Retina (tissue), 1 donor: ENCODE measurements around the gene CDH1.
"Not testable (repeated sequence)": the region's sequence is repeated elsewhere in the genome, so short reads cannot be mapped to it uniquely, and the experiment has no call there.

Source experiments
- DNase-seq: peaks from one replicate; pipeline ENCODE4 v3.0.0-alpha.2; 2016

CDH1 gene

DNA sequence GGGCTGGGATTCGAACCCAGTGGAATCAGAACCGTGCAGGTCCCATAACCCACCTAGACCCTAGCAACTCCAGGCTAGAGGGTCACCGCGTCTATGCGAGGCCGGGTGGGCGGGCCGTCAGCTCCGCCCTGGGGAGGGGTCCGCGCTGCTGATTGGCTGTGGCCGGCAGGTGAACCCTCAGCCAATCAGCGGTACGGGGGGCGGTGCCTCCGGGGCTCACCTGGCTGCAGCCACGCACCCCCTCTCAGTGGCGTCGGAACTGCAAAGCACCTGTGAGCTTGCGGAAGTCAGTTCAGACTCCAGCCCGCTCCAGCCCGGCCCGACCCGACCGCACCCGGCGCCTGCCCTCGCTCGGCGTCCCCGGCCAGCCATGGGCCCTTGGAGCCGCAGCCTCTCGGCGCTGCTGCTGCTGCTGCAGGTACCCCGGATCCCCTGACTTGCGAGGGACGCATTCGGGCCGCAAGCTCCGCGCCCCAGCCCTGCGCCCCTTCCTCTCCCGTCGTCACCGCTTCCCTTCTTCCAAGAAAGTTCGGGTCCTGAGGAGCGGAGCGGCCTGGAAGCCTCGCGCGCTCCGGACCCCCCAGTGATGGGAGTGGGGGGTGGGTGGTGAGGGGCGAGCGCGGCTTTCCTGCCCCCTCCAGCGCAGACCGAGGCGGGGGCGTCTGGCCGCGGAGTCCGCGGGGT is at the start of gene CDH1:
CDH1 (plus strand) TSS at position 247 of the 684 bp plus-strand sequence; CDS start at position 371, 124 bp downstream.
- DNase-seq: peak; percentile 44

DNA sequence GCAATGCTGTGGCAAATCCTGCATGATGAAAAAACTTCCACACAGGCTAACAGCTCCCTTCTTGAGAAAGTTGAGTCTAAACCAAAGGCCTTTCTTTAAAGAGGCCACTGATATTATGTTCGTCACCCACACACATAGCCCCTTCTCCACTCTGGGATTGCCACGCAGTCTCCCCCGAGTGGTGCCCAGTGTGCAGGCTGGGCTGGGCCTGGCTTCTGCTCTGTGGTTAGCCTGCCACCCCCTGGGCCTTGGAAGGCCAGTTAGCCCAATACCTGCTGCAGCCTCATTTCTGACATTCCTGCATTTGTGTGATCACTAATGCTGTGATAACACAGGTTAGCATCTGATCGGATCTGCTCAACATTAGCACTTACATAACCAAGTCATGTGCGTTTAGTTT is 47.2 kb upstream of the CDH1 start:
- no peak for DNase-seq

DNA sequence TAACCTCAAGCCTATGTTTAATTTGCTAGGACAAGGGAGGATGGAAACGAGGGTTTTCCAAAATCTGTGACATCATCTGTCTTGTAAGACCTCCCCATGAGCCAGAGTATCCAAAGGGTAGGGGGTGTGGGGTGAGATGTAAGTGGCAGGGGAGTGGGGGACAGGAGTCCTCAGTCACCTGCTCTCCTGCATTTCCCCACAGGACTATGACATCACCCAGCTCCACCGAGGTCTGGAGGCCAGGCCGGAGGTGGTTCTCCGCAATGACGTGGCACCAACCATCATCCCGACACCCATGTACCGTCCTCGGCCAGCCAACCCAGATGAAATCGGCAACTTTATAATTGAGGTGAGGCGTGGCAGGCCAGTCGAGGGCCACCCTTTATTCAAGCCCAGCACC is 41.5 kb upstream of the CDH1 start:
- DNase-seq: no peak

DNA sequence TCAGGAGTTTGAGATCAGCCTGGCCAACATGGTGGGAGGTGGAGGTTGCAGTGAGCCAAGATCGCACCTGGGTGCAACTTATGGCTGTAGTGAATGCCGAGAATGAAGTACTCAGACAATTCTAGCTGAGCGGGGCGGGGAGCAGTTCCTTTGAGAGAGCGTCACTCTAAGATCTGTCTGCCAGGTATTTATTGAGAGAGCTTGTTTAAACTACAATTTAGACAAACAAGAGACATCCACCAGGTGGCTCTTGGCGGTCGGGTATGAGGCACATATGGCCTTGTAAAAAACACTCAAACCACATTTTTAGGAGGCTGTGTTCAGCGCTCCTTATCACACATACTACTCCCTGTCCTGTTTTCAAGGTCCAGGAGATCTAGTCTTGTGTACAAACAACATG is 40.6 kb upstream of the CDH1 start:
- no peak for DNase-seq

DNA sequence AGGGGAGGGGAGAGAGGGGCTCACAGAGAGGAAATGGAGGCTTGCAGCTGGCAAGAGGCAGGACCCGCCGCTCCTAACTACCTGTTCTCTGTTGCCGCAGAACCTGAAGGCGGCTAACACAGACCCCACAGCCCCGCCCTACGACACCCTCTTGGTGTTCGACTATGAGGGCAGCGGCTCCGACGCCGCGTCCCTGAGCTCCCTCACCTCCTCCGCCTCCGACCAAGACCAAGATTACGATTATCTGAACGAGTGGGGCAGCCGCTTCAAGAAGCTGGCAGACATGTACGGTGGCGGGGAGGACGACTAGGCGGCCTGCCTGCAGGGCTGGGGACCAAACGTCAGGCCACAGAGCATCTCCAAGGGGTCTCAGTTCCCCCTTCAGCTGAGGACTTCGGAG is 39.0 kb upstream of the CDH1 start:
- no peak for DNase-seq

DNA sequence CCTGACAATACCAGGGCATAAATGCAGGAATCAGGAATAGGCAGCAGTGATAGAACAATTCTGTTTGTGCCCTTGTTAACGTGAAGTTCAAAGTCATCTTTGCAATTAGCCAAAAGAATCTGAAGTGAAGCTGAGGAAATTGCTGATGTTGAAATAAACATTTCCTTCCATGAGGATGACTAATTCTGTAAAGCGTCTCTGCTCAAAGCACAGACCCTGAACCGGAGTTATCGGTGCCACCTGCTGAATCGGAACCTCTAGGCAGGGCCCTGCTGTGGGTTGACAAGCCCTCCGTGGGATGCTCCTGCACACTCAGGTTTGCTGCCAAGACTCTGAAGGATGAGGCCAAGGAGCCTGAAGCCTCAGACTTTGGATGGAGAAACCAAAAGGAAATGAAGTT is 37.0 kb upstream of the CDH1 start:
- DNase-seq: no peak

DNA sequence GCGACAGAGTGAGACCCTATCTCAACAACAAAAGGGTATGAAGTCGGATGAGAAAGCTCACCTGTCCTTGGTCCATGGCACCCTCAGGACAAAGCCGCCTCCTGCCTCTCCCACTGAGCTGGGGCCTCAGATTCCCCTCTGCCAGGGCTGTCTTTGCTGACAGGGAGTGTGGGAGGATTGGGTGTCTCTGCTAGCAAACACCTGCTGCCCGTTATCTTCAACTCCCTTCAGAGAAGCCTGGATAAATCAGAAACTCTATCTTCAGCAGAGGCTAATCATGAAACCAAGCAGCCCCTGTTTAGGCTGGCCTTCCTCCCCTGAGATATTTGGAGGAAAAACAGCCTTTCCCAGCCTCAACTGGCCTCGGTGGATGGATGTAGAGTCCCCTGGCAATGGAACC is 36.3 kb upstream of the CDH1 start:
- no peak for DNase-seq

DNA sequence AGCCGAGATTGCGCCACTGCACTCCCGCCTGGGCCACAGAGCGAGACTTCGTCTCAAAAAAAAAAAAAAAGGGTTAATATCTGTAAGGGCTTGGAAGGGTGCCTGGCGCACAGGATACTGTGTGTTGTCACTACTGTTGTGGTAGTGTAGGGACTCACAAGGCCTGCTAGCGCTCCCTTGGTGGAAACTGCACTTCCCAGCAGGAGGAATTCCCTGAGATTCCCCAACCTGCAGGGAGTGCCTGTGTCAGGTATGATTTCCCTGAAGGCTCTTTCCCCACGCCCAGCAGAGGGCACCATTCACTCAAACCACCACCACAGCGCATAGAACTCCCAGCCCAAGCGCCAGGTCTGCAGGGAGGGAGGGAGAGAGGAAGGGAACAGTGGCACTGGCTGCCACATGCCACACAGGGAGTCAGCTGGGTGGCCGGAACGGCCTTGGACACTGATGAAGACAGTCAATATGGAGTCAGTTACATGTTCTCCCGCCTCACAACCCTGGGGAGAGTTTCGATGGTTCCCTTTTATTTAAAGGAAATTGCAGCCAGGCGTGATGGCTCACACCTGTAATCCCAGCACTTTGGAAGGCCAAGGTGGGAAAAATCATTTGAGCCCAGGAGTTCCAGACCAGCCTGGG is 32.7 kb upstream of the CDH1 start:
- DNase-seq: peak; percentile 52

DNA sequence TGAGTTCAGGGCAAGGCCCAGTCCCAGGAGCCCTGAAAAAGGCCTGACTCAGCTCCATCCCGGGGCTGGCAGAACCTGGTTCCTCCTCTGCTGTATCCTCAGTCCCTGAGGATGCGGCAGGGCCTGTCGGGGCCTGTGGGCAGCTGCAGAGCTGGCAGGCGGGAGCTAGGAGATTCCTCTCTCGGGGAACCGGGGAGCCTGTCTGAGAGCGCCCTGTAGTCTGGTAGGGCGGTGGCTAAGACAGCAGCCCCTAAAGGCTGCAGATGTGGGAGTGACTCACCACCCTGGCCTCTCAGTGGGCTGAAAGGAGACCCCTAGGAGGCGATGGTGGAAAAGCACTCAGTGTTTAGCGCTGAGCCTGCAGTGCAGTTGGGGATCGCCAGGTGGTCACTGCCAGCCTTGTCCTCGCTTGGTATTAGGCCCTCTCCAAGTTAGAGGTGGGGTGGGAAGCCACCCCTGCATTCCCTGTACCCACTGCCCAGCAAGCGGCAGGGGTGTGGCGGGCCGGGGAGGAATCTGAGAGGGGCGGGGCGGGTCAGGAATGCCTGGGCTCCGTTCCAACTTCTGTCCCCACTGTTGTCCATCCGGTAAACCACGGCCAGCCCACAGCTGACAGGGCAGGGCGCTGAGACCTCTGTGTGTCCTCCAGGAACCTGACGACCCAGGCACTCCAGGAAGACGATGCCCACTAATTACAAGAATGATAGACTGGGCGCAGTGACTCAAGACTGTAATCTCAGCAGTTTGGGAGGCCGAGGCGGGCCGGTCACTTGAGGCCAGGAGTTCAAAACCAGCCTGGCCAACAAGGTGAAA is 29.5 kb upstream of the CDH1 start:
- peak; percentile 6 for DNase-seq

DNA sequence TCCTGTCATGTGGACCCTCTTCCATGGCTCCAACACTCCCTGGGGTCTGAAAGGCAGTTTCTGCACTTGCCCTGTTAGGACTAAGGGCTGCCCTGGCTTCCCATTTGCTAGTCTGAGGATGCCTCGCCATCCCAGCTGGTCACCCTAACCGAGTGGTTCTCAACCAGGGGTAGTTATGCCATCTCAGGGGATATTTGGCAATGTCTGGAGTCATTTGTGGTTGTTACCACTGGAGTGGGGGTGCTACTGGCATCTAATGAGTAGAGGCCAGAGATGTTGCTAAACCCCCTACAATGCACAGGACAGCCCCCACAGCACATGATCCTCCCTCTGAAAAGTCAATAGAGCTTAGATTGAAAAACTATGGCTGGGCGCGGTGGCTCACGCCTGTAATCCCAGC is 26.9 kb upstream of the CDH1 start:
- DNase-seq: no peak

DNA sequence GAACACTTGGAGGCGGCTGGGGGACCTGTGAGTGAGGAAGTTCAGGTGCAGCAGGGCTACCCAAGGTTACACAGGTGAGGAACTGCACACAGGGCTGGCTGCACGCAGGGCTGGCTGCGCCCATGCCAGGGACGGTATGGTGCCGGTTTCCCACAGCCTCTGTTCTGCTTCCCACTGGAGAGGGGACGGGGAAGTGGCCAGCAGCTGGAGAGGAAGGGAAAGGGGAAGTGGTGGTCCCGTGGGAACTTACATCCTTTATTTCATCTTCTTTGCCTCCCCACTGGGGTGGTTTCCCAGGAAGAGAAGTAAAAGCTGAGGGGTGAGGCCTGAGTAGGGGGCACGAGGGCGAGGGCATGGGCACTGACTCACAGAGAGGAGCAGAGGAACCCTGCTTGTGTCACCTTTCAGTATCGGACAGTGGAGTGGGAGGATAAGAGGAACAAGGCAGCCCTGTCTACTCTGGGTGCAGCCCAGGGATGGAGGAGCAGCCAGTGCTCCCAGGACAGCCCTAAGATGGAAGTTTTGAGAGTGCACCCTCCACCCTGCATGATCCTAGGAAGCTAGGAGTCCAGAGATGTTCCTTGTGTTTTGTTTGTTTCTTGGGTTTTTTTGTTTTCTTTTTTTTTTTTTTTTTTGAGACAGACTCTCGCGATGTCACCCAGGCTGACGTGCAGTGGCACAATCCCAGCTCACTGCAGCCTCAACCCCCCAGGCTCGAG is 25.5 kb upstream of the CDH1 start:
- no peak for DNase-seq

DNA sequence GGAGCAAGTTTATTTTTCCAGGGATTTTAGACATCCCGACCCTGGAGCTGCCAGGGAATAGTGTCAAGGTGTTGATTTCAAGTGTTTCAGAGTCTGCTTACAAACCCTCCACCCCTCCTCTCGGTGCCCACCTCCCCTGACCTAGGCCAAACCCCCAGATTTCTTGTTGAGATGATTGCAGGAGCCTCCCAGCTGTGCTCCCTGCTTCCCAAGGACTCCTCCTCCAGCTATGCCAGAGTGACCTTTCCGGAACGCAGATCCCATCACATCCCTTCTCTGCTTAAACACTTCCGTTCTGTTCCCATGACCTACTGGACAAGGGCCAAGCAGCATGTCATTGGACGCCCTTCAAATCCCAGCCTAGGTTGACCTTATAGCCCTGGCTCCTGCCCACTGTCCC is 23.7 kb upstream of the CDH1 start:
- DNase-seq: no peak

DNA sequence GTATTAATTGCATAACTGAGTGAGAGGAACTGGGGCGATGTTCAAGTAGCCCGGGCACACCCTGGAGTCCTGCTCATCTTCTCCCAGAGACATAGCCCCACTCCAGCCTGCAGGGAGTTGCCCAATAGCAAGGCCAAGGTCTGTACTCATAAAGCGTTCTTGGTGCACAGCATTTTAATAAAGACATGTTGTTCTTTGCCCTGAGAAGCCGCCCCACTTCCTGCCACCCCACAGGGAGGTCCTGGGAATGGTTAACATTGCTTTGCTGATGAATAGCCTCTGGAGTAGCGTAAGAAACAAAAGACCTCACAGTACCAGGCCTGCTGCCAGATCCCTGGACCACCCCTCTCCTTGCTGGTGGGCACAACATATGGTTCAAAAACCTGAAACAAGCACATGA is 21.6 kb upstream of the CDH1 start:
- no peak for DNase-seq

DNA sequence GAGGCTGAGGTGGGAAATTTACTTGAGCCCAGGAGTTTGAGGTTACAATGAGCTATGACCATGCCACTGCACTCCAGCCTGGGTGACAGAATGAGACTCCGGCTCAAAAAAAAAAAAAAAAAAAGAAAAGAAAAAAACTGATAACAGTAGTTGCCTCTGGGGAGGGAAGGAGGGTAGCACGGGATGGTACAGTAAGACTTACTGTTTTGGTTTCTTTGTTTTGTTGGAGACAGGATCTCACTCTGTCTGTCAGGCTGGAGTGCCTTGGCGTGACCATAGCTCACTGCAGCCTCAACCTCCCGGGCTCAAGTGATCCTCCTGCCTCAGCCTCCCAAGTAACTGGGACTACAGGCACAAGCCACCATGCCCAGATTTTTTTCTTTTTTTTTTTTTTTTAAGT is 20.6 kb upstream of the CDH1 start:
- not testable (repeated sequence) for DNase-seq

DNA sequence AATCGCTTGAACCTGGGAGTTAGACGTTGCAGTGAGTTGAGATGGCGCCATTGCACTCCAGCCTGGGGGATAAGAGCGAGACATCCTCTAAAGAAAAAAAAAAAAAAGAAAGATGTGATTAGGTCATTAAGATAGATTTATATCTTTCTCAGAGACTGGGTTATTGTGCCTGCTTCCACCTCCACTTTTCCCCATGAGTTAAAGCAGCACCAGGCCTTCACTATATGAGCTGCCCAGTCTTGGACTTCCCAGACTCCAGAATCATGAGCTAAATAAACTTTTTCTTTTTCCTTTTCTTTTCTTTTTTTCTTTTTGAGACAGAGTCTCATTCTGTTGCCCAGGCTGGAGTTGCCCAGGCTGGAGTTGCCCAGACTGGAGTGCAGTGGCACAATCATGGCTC is 19.4 kb upstream of the CDH1 start:
- no peak for DNase-seq

DNA sequence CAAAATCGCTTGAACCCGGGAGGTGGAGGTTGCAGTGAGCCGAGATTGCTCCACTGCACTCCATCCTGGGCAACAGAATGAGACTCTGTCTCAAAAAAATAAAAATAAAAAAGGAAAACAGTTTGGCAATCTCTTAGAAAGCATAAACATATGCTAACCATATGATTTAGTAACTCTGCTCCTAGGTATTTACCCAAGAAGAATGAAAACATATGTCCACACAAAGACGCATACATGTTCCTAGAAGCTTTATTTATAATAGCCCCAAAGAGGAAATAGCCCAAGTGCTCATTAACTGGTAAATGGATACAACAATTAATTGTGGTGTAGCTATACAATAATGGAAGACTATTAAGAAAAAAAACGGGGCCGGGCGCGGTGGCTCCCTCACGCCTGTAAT is 18.5 kb upstream of the CDH1 start:
- no peak for DNase-seq

DNA sequence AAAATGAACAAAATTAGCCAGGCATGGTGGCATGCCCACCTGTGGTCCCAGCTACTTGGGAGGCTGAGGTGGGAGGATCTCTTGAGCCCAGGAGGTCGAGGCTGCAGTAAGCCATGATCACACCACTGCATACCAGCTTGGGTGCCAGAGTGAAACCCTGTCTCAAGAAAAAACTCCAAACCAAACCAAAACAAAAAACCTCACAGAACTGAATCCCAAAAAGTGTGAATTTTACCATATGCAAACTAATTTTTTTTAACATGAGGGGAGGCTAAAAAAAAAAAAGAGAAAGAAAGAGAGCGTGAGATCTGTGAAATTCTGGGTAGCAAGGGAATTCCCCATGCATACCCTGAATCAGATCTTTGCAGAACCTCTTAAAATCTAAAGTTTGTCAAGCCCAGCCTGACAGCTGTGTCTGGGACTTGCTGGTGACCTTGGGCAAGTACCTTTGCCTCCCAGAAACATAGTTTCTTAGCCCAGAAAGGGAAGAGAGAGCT is 17.1 kb upstream of the CDH1 start:
- no peak for DNase-seq

DNA sequence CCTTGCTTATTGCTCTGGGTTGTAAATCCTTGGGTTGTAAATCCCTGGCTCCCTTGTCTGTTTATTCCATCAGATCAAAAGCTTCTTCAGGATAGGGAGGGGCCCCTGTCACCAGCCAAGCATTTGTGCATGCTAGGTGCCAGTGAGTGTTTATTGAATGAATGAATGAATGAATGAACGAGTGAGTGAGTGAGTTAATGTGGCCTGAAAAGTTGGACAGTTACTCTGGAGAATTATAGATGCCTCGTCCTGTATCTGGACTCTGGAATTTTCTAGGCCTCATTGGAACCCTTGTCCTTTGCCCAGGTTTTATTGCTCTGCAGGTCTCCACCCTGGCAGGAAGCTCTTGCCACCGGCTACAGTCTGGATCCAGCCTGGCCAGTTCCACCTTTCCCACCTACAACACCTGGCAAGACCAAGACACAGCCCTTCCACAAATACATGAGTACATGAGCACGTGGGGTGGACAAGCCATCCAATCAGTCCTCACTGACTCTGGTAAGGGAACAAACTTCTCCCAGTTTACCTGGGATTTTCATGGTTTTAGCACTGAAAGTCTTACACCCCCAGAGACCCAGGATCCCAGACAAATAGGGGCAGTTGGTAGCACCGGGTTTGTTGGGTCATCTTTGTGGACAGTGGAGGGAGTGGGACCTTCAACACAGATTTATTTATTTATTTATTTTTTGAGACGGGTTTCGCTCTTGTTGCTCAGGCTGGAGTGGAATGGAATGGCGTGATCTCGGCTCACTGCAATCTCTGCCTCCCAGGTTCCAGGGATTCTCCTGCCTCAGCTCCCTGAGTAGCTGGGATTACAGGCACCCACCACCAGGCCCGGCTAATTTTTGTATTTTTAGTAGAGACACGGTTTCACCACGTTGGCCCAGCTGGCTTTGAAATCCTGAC is 14.7 kb upstream of the CDH1 start:
- no peak for DNase-seq

DNA sequence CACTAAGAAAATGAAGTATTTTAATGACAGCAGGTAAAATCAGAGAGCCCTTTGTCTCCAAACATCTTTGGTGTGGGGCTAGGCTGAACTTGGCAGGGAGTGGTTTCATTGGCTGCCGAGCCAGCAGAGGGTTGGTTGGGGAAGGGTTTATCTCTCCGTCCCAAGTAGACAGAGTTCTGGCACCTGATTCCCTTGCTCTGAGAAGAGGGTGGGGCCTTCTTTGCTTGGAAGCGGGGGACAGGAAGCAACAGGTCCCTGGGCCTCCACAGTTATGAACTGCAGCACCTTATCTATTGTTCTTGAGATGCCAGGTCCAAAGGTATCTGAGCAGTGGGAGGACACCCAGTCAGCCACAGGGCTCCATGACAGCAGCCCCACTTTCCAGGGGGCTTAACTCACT is 12.3 kb upstream of the CDH1 start:
- DNase-seq: no peak

DNA sequence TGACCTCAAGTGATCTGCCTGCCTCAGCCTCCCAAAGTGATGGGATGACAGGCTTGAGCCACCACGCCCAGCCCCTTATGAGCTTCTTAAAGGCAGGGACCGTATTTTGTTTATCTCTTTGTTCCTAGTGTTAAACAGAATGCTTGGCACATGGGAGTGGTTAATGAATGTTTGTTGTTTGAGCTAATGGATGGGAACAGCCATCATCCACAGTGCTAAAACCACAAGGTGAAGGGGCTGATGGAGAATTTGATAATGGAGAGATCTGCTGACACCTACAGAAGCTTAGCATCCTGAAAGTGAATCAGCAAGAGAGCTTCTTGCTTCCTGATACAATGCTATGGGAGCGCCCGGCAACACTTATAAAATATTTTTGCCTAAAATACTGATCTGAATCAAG is 8.6 kb upstream of the CDH1 start:
- DNase-seq: no peak

DNA sequence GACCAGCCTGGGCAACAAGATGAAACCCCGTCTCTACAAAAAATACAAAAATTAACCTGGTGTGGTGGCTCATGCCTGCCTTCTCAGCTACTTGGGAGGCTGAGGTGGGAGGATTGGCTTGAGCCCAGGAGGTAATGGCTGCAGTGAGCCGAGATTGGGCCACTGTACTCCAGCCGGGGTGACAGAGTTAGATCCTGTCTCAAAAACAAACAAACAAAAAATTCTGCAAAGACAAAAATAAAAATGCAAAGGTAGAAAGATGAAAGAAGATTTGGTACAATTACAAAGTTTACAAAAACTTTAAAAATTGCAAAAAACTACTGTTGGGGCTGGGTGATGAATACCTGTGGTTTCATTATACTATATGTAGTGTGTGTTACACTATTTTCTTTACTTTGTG is 5.5 kb upstream of the CDH1 start:
- DNase-seq: no peak

DNA sequence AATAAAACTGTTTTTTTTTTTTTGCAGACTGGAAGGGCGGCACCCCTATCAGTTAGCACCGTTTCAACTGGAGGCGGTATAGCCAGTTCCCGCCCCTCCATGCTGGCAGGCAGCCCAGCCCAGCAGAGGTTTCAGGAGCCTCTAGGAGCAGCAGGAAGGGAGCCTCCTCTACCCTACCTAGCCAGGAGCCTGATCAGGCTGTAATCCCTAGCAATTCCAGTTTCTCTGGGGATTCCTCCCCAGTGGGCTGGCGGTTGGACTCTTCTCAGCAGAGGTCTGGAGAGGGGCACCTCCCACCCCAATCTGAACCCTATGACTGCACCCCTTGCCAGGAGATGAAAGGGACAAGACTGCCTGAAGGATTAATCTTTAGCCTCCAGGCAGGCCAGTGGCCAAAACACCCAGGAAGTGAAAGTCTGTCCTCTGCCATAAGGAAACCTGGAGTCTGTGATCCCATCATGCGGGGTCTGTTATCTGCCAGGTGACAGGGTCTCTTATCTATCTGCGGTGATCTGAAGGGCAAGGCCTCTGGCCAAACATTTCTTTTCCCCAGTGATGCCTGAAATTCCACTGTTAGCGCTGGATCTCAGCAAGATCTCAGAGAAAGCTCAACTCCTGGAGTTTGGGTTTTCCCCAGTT is 4.9 kb upstream of the CDH1 start:
- DNase-seq: no peak
